Mucosa of gallbladder (tissue), 1 donor: ENCODE measurements around the gene TPCN2. TPM values are rescaled to one million over a fixed set of nuclear protein-coding genes. Genes with fewer than 3 reads are reported as not detected.

Experiments
- DNase-seq: peaks from one replicate; pipeline ENCODE4 v3.0.0-alpha.2; 2020; ENCODE audit warnings: low spot score
- total RNA-seq: library from RNA; stranded (reverse); gene quantifications from one replicate; pipeline ENCODE4 v1.2.1, GENCODE V29; 2021
- donor health status: DM: no; HTN: no; CAD: no.

TPCN2 gene
- total RNA-seq, 1 donor from 2014 or later: 29.1 TPM

- DNase-seq: no peak
These were observed 117.0 kb downstream of the TPCN2 start for GRCh38 chr11:69165775-69166174.

GRCh38 chr11:69166218-69167115 lies 117.7 kb downstream of the TPCN2 start:
- DNase-seq: no peak

GRCh38 chr11:69167130-69167915 lies 118.6 kb downstream of the TPCN2 start:
- DNase-seq: no peak

- no peak for DNase-seq
These were observed 119.4 kb downstream of the TPCN2 start for GRCh38 chr11:69167916-69168691.

- no peak for DNase-seq
These were observed 120.7 kb downstream of the TPCN2 start for GRCh38 chr11:69169479-69169878.

GRCh38 chr11:69170704-69171103 lies 122.0 kb downstream of the TPCN2 start:
- no peak for DNase-seq

- DNase-seq: no peak
These were observed 122.9 kb downstream of the TPCN2 start for GRCh38 chr11:69171476-69172240.

- no peak for DNase-seq
These were observed 123.9 kb downstream of the TPCN2 start for GRCh38 chr11:69172674-69173073.

GRCh38 chr11:69173331-69173730 lies 124.6 kb downstream of the TPCN2 start:
- DNase-seq: no peak

GRCh38 chr11:69173925-69174581 lies 125.3 kb downstream of the TPCN2 start:
- DNase-seq: no peak

- DNase-seq: no peak
These were observed 126.1 kb downstream of the TPCN2 start for GRCh38 chr11:69174841-69175240.

- no peak for DNase-seq
These were observed 130.2 kb downstream of the TPCN2 start for GRCh38 chr11:69178819-69179482.

- no peak for DNase-seq
These were observed 131.5 kb downstream of the TPCN2 start for GRCh38 chr11:69180226-69180625.

- no peak for DNase-seq
These were observed 132.0 kb downstream of the TPCN2 start for GRCh38 chr11:69180726-69181125.

- DNase-seq: no peak
These were observed 134.9 kb downstream of the TPCN2 start for GRCh38 chr11:69183613-69184012.

Other genes with a start within 250 kb of the TPCN2 start
- 102 TPM for gene CPT1A, start 207.0 kb upstream of the TPCN2 start, total RNA-seq
- 41.4 TPM for gene MRPL21, start 145.1 kb upstream of the TPCN2 start, total RNA-seq
- 20.7 TPM for gene IGHMBP2, start 145.0 kb upstream of the TPCN2 start, total RNA-seq
- not detected for gene MRGPRD, start 67.9 kb upstream of the TPCN2 start, total RNA-seq
- 43.8 TPM for gene MRGPRF, start 35.7 kb upstream of the TPCN2 start, total RNA-seq
- 0.40 TPM for gene SMIM38, start 107.0 kb downstream of the TPCN2 start, total RNA-seq
- 0.72 TPM for gene MYEOV, start 245.2 kb downstream of the TPCN2 start, total RNA-seq